Nephron (organoid): Measurements from ENCODE around the gene LIMK1.

Experiments used
- H3K27ac Mint-ChIP-seq, 3 experiments: 2 replicates each; pipeline ENCODE4 v1.8.0; 2020; ENCODE audit warnings: mixed read lengths in 3 of 3, mild to moderate bottlenecking in 2 of 3, moderate library complexity in 1 of 3
- H3K27me3 Mint-ChIP-seq: 2 replicates; pipeline ENCODE4 v1.8.0; 2021; ENCODE audit warnings: low read depth, mild to moderate bottlenecking, moderate library complexity, mixed read lengths
- H3K36me3 Mint-ChIP-seq: 2 replicates; pipeline ENCODE4 v1.8.0; 2020; ENCODE audit warnings: low read depth, mixed read lengths
- H3K4me1 Mint-ChIP-seq: 2 replicates; pipeline ENCODE4 v1.8.0; 2020; ENCODE audit warnings: mixed read lengths
- H3K4me3 Mint-ChIP-seq, 3 experiments: 2 replicates each; pipeline ENCODE4 v1.8.0; 2020; ENCODE audit warnings: mild to moderate bottlenecking in 3 of 3, mixed read lengths in 3 of 3, moderate library complexity in 2 of 3
- H3K9me3 Mint-ChIP-seq: 2 replicates; pipeline ENCODE4 v1.8.0; 2020; ENCODE audit warnings: mixed read lengths
- CTCF ChIP-seq, 3 experiments: fragments of 200-600 bp; sonication (generic); IDR thresholded peaks; one replicate each; pipeline ENCODE4 v1.5.0; 2021; ENCODE audit warnings: antibody characterized with exemption in 3 of 3; ENCODE audit not compliant: unreplicated experiment in 3 of 3

Gene LIMK1

DNA sequence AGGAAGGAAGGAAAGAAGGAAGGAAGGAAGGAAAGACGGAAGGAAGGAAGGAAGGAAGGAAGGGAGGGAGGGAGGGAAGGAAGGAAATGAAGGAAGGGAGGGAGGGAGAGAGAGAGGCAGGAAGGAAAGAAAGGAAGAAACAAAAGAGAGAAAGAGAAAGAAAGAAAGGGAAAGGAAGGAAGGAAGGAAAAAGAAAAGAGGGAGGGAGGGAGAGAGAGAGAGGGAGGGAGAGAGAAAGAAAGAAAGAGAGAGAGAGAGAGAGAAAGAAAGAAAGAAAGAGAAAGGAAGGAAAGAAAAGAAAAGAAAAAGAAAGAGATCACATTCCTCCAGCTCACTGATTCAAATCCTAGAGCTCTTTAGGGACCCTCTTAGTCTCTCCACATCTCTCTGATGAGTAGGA lies 31.0 kb upstream of the LIMK1 start:
- peaks cover 26% of the 10 kb centered on the region for H3K27me3 Mint-ChIP-seq
- H3K4me3 Mint-ChIP-seq, result no peak overlapping the region
- H3K36me3 Mint-ChIP-seq, result no peaks in the 10 kb centered on the region
- no peak for TF ChIP-seq CTCF (IDR thresholded peaks at IDR 0.05; ENCODE audit: unreplicated experiment in 3 of 3)
- H3K27ac Mint-ChIP-seq, result no peak overlapping the region
- H3K4me1 Mint-ChIP-seq, result peaks cover 5% of the 10 kb centered on the region
- H3K9me3 Mint-ChIP-seq, result no peaks in the 10 kb centered on the region

- H3K4me1 Mint-ChIP-seq, result peaks cover 5% of the 10 kb centered on the region
- H3K27ac Mint-ChIP-seq, result no peak overlapping the region
- H3K36me3 Mint-ChIP-seq, result no peaks in the 10 kb centered on the region
- no peak for TF ChIP-seq CTCF (IDR thresholded peaks at IDR 0.05; ENCODE audit: unreplicated experiment in 3 of 3)
- no peak overlapping the region for H3K4me3 Mint-ChIP-seq
- H3K27me3 Mint-ChIP-seq, result peaks cover 32% of the 10 kb centered on the region
- no peaks in the 10 kb centered on the region for H3K9me3 Mint-ChIP-seq
Measured at GRCh38 chr7:74053589-74054186, 29.9 kb upstream of the LIMK1 start.

- H3K9me3 Mint-ChIP-seq, result no peaks in the 10 kb centered on the region
- TF ChIP-seq CTCF (IDR thresholded peaks at IDR 0.05; ENCODE audit: unreplicated experiment in 3 of 3), result no peak
- H3K27ac Mint-ChIP-seq, result no peak overlapping the region
- H3K4me1 Mint-ChIP-seq, result peaks cover 2% of the 10 kb centered on the region
- H3K4me3 Mint-ChIP-seq, result no peak overlapping the region
- peaks cover 32% of the 10 kb centered on the region for H3K27me3 Mint-ChIP-seq
- H3K36me3 Mint-ChIP-seq, result no peaks in the 10 kb centered on the region
Measured at GRCh38 chr7:74056096-74056915, 27.3 kb upstream of the LIMK1 start.

DNA sequence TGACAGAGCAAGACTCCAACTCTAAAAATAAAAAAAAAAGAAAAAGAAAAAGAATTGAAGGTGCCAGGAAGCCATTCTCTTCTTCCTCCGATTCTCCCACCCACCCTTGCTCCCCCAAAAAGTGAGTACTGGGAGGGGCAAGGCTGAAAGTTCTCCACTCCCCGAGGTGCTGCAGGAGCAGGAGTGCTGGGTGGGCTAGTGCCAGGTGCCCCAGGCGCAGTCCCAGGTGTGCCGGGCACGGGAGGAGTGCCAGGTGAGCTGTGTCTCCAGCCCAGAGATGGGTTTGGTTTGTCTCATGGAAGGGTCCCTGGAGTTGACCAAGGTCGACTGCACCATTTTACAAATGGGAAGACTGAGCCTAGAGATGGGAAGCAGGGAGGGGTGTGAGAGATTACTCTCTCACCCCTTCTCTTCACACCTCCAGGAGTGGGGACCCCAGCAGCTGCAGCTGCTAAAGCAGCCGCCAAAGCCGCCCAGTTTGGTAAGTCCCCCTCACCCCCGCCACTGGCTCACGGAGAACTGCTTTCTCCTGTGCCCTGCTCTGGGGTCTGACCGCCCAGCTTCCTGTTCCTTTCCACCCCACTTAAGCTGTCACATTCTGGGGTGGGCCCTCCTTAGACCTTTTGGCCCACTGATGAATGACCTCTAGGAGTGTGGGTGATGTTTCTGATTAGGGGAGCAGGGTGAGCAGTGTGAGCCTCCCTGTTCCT lies 26.2 kb upstream of the LIMK1 start:
- no peaks in the 10 kb centered on the region for H3K9me3 Mint-ChIP-seq
- H3K27ac Mint-ChIP-seq, result no peak overlapping the region
- no peak for TF ChIP-seq CTCF (IDR thresholded peaks at IDR 0.05; ENCODE audit: unreplicated experiment in 3 of 3)
- no peak overlapping the region for H3K4me3 Mint-ChIP-seq
- peaks cover 28% of the 10 kb centered on the region for H3K27me3 Mint-ChIP-seq
- H3K4me1 Mint-ChIP-seq, result no peaks in the 10 kb centered on the region
- H3K36me3 Mint-ChIP-seq, result no peaks in the 10 kb centered on the region

GRCh38 chr7:74057987-74058386 lies 25.6 kb upstream of the LIMK1 start:
- H3K27ac Mint-ChIP-seq, result no peak overlapping the region
- TF ChIP-seq CTCF (IDR thresholded peaks at IDR 0.05; ENCODE audit: unreplicated experiment in 3 of 3), result no peak
- H3K4me1 Mint-ChIP-seq, result no peaks in the 10 kb centered on the region
- H3K4me3 Mint-ChIP-seq, result no peak overlapping the region
- H3K36me3 Mint-ChIP-seq, result no peaks in the 10 kb centered on the region
- H3K9me3 Mint-ChIP-seq, result no peaks in the 10 kb centered on the region
- peaks cover 28% of the 10 kb centered on the region for H3K27me3 Mint-ChIP-seq
